HL-60/S4 treated with retinoic acid at 250 ng/mL for 4 days and 3 days (cell line): ENCODE data around the gene FABP1.

Source experiments
- in situ Hi-C: fragments of 300-500 bp; cut with MboI; formaldehyde crosslinking; loops from 2 replicates; pipeline ENCODE4 v1.7.0; 2022; ENCODE audit warnings: low sequenced_read_pairs

FABP1 gene

DNA sequence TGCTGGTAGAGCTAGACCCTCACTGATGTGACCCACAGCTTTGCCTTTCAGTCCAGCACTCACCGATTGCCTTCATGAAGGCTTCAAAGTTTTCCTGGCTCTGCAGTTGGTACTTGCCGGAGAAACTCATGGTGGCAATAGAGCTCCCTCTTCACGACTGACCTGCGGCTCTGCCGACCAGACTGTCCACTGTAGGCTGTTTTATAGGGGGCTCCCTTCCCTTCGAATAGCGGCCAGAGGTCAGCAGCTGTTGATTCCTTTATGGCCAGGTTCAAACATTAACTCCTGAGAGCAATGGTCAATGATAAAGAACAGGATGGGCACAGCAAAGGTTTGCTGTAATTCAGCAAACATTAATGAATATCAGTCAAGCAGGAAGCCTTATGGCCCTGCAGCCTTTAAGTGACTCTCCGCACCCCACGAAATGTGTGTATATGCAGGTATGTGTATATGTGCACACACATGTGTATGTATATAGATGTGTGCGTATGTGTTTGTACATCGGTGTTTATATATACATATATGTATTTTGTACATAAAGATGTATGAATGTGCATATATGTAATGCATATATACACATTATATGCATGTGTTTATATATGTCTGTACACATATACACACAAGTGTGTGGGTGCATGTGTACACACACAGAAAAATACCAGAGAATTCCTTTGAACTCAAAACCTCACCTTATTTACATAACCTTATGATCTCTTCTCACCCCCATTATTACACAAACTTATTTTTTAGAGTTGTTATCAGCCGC is at the start of gene FABP1:
FABP1 (minus strand) TSS at position 175 of the 766 bp plus-strand sequence; CDS start at position 130, 45 bp downstream.
- in situ Hi-C loops: no loop called here

DNA sequence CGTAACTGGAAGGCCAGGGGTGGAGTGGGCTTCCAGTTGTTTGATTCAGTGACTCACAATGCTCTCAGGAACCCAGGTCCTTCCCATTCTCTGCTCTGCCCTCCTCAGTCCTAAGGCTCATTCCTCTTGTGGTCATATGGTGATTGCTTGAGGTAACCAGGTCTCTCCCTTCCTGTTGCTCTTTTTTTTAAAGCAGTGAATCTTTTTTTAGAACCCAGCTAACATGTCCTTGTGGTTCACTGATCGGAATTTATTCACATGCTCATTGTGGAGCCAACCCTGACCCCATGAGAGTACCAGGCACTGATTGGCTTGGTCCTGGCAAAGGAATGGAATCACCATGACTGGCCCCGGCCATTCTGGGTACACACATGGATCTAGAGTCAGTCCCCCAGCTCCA is 49.7 kb upstream of the FABP1 start:
- in situ Hi-C loops: no loop called here

DNA sequence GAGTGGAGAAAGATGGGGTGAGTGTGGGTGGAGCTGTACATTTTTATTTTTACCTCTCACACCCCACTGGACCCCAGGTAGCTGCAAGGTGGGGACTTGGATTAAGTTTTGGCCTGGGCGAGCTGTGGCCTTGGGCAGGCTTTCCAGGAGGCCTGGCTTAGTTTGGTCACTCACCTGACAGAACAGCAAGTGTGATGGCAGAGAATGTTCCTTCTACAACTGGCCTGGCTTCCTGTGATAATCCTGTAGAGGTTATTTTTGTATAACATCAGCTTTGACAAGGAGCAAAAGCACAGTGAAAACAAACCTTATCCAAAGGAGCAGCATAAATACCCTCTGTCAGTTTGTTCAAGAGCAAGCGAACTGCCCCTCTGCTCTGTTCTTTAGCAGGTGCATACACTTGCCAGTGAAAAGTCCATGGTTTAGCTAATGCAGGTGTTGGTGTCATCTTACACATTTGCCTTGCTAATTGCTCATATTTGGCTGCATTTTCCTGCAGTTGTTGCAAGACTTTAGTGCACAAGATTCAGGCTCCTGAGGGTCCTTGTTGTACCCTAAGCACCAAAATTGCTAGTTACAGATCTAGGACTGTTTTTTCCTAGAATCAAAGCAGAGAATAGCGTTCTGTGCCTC is 48.6 kb upstream of the FABP1 start:
- in situ Hi-C loops: no loop called here

DNA sequence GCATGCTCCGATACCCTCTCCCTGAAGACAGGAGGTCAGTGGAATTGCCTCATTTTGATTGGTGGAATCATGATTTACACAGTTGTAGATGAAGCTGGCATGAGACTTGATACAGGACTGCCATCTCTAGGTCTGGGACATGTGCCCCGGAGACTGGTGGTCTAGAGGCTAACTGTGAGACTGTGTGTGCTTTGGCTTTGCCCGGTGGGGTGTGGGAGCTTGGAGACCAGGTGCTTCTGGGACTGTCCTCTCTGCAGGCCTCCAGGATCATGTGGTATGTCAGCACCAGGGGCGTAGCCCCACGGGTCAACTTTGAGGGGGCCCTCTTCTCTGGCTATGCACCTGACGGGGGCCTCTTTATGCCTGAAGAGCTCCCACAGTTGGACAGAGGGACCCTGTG is 45.0 kb upstream of the FABP1 start:
- in situ Hi-C loops: no loop called here

DNA sequence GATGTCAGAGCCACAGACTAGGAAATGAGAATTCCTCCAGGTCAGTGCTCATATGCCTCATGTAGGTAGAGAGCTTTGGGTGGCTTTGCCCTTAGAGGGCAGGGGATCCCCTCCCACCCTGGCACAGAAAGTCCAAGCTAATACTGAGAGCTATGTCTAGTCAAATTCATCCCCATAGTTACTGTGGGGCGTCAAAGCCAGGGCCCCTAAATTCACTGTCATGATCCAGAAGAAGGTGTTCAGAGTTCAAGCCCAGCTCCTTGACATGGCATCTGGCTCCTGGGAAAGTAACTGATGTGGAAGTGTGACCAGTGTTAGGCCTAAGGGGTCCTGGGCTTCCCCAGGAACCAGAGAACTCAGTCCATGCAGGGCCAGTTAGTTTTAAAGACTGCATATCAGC is 44.1 kb upstream of the FABP1 start:
- in situ Hi-C loops: no loop called here

DNA sequence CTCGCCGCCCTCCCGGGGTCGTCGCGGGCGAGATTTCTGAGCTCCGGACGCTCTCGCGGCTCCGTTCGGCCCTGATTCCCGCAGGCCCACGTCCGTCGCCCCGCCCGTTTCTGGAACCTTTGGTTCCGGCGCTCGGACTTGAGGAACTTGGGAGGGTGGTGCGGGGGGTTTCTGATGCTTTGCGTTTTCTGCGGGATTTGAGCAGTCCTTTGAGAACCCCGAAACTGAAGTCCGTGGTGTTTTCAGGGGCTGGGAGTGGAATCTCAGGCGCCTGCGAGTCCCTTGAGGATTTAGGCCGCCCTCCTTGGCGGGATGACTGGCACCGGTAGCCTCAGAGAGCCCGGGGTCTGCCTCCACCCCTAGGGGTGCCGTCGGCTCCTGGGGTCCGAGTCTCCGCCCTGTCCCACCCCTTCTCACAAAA is 42.6 kb upstream of the FABP1 start:
- in situ Hi-C loops: no loop called here

DNA sequence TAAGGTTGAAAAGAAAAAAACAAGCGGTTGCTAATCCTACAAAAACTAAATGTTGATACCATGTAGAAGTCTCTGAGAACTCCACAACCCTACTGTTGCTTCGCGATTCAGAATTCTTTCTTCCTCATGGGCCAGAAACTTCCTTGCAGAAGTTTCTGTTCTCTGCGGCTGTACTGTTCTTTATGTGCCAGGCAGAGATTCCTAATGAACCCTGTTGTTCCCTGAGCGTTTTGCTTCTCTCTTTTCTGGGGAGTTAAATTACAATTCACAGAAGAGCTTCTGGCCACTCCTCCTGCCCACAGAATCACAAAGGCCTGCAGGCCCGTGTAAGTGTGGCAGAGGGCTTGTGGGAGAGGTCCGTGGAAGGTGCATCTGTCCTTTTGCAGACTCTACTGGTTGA is 40.5 kb upstream of the FABP1 start:
- in situ Hi-C loops: no loop called here

DNA sequence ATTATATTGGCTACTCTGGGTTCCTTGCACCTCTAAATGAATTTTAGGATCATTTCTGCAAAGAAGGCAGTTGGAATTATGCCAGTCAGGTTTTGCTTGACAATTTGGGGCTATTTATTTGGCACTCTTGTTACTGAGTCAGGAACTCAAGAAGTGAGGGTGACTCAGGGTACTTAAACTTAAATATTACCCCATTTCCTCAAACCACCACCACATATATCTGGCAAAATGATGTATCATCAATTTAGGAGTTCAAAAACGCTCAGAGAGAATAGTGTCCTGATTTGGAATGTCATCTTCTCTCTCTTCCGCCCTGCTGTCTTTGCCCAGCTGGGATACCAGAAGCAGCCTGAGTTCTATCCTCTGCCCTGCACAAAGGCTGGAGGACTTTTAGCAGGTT is 39.9 kb upstream of the FABP1 start:
- in situ Hi-C loops: no loop called here

DNA sequence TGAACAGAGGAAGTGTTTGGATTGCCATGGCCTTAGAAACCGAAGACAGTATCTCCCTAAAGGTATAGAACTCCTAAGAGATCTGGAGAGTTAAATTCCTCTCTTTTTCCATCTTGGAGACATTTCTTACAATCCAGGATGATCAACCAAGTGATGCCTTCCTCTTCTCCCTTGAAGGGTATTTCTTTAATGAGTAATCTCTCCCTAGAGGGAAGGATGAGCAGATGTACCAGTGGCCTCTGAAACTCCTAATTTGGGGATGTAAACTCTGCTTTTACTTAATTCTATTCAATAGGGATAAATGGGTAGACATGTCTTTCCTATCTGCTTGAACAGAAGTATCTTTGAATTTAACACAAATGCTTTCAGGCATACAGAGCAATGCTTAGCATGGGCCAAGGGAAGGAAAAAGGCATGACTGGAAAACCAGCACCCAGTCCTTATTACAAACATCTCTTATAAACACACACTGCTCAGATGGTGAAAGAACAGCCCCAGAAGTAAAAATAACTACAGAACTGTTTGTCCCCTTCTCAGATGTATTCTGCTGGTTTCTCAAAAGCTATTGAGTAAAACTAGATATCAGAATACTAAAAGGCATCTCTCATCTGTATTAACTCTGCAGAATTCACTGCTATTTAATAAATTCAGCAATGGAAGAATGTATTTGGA is 37.6 kb upstream of the FABP1 start:
- in situ Hi-C loops: no loop called here

DNA sequence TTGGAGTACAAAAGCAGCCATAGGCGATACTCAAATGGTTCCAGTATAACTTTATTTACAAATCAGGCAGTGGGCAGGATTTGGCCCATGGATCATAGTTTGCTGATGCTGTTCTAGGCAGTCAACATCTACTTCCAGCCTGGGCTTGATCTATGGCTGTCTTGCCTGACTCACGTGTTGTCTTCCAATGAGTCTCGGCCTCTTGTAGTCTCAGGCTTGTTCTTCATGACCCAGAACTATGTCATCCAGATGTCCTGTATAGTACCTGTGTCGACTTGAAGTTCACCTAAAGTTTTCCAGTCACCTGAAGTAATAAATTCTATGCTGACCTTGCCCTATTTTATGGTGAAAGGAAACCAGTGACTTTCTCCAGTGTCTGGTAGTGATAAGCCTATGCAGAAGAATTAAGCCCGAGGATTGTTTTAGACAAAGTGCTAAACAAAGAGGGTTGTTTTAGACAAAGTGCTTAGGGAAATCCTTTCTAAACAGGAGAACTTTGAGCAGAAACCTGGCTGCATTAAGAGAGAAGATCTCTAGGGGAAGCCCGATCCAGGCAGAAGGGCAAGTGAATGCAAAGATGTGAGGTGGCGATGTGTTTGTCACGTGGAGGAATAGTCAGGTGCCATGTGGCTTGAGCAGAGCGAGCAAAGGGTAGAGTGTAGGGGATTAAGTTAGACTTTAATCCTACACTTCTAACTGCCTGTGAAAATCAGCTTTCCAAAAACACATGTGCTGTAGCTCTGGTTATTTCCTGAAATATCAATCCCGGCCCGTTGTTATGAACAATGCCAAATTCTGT is 33.8 kb upstream of the FABP1 start:
- in situ Hi-C loops: no loop called here

DNA sequence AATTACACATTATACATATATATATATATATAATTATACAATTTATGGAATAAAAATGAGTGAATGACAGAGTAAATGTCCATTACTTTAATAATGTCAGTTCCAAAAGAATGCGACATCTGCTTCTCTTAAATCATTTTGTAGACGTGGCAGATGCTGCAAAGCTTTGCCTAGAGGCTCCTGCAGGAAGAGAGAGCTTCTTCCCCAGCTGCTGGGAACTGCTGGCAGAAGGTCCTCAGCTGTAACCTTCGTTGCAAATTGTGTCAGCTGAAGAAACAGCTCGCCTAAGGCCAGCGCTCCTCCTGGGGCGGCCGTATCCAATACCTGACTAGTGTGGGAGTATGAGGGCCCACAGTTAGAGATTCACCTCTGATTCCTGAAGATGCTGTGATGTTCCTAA is 32.7 kb upstream of the FABP1 start:
- in situ Hi-C loops: no loop called here

DNA sequence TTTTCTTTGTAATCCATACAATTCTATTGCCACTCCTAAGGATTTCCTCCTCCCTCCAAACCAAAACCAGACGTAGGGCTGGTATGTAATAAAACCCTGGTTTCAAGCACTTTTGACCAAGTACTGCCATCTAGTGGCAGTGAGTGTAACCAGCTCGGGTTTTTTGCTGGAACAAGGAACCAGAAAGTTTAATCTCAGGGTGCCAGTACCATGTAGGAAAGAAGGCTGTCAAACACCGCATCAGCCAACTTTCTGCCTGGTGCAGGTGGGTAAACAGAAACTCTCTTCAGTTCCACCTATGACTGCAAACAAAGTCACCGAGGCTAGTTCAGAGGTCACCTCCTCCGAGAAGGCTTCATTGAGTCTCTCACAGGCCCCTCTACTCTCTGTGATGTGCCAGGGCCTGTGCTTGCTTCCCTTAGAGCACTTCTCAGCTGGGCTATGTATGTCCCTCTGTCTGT is 32.1 kb upstream of the FABP1 start:
- in situ Hi-C loops: loop anchor here (10.0 kb wide), 1 partner anchor 105 kb away; the partner anchor contains the start of gene KRCC1

DNA sequence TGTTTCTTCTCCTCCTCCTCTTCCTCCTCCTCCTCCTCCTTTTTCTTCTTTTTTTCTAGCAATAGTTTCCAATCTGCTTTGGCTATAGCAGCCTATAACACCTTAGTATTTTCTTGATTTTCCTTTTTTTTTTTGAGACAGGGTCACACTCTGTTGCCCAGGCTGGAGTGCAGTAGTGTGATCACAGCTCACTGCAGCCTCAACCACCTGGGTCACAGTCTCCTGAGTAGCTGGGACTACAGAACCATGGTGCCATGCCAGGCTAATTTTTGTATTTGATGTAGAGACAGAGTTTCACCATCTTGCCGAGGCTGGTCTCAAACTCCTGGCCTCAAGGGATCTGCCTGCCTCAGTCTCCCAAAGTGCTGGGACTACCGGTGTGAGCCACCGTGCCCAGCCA is 31.6 kb upstream of the FABP1 start:
- in situ Hi-C loops: loop anchor here (10.0 kb wide), 1 partner anchor 105 kb away; the partner anchor contains the start of gene KRCC1

DNA sequence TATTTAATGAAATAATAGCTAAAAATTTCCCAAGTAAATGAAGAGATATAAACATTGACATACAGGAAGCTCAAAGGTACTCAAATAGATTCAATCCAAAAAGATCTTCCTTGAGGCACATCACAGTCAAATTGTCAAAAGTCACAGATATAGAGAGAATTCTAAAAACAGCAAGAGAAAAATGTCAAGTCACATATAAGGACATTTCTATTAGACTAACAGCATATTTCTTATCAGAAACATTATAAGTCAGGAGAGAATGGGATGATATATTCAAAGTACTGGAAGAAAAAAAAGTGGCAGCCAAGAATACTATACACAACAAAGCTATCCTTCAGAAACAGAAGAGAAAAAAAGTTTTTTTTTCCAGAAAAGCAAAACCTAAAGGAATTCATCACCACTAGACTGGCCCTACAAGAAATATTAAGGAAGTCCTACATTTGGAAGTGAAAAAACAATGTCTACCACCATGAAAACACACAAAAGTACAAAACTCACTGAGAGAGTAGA is 21.1 kb upstream of the FABP1 start:
- in situ Hi-C loops: no loop called here

DNA sequence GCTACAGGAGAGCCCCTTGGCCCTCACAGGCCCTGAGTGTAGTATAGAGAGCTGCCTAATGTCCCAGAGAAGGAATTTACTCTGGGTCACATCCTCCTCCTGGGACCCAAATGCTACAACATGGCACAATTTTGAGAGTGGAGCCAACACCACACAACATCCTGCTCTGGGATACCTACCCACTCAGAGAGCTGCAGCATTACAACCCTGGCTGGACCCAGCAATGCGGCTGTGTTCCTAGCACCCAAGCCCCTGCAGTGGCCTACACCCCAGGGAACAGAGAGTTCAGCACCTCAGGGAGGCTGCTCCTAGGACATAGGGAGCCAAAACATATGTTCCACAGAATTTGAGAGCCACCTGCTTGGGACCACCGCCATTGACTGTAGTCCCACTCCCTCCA is 19.3 kb upstream of the FABP1 start:
- in situ Hi-C loops: no loop called here

DNA sequence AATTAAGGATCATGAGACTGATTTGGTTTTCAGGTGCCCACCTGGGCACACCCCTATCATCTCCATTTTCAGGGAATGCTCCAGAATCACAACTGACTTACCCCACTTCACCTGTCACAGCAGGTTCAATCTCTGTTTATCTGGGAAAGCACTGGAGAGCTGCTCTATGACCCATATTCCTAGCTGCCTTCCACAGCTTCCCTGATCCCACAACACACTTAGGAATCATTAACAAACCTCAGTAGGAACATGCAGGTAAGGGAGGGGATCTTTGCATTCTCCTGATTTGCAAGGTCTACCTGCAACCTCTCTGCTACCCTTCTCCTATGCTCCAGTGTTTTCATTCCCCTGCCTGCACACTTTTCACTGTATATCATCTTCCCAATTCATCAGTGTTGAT is 18.7 kb upstream of the FABP1 start:
- in situ Hi-C loops: no loop called here

DNA sequence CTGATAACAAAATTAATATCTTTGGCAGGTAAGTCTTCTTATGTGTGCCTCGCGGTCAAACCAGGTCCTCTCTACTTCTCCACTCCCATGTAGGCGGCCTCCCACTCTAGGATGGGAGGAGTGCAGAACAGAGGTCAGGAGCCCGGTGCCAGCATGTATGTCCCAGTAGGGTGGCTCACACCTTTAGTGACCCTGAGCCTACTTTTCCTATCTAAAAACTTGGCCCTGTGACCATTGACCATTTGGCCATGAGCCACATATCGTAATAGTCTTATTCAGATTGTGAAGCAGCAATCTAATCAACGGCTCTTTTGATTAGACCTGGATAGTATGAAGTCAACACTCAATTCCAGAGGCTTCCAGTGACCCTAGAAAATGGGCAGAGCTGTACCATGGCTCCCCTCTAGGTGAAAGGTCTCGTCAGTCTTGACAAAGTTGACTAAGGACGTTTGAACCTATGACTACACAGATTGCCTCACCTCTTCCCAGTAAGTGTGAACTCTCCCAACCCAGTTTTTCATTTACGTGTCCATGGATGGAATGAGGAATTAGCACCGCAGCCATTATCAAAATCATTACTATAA is 17.1 kb upstream of the FABP1 start:
- in situ Hi-C loops: no loop called here

DNA sequence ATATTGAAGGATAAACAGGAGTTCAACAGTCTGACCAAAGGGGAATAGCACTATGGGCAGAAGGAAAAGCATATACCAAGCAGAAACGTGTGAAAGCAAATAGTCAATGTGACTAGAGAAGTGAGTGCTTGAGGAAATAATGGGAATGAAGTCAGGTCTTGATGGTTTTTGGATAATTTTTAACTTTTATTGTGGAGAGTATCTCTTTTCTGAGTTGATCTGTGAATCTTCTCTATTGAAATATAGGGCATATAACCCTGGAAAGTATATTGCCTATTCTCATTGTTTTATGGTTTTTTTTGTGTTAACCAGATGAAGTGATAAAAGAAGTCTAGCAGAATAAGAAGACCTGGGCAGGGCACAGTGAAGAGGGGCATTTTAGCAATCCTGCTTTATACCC is 16.4 kb upstream of the FABP1 start:
- in situ Hi-C loops: no loop called here

DNA sequence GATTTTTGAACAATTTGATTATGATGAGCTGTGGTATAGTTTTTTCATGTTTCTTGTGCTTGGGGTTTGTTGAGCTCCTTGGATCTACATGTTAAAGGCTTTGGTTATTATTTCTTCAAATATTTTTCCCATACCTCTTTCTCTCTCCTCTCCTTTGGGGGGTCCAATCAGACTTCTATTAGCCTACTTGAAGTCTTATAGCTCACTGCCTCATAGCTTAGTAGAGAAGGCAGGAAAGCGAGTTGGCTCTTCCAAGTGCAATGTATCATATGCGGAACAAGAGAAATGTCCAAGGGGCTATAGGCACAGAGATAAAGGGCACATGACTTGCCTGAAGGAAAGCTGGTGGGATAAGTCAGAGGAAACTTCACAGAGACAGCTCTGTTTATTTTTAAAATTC is 14.1 kb upstream of the FABP1 start:
- in situ Hi-C loops: no loop called here

DNA sequence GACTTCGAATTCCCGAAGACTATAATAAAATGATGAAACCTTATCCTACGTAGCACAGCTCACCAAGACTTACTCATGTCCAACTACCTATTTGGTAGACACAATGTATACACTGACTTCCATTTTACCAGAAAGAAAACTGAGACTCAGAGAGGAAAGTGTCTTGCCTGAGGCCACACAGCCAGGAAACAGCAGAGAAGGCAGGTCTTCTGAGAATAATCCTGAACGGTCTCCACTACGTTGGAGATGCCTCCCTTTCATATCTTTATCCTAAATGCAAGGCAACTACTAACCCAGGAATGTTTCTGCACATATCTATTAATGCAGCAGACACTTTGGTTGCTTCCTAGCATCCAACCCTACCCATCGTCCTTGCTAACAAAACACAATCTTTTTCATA is 11.9 kb upstream of the FABP1 start:
- in situ Hi-C loops: no loop called here
